Mucosa of stomach (tissue), 1 donor: ENCODE data around the gene STUM.

Experiments
- H3K27me3 ChIP-seq: one replicate; pipeline ENCODE4 v1.7.0; 2013; ENCODE audit warnings: mild to moderate bottlenecking, low read length; ENCODE audit not compliant: control insufficient read depth, insufficient read depth
- H3K36me3 ChIP-seq: one replicate; pipeline ENCODE4 v1.7.0; 2013; ENCODE audit warnings: low read length; ENCODE audit not compliant: control insufficient read depth, insufficient read depth
- H3K4me1 ChIP-seq: one replicate; pipeline ENCODE4 v1.7.0; 2013; ENCODE audit warnings: mild to moderate bottlenecking, low read length; ENCODE audit not compliant: control insufficient read depth, insufficient read depth
- H3K4me3 ChIP-seq: one replicate; pipeline ENCODE4 v1.7.0; 2013; ENCODE audit warnings: low read length
- H3K9ac ChIP-seq: one replicate; pipeline ENCODE4 v1.7.0; 2013; ENCODE audit warnings: mild to moderate bottlenecking, low read length, moderate library complexity
- H3K9me3 ChIP-seq: one replicate; pipeline ENCODE4 v1.7.0; 2013; ENCODE audit warnings: mild to moderate bottlenecking, low read length, moderate library complexity; ENCODE audit not compliant: control insufficient read depth
- donor health status: Pancreatic carcinoma.

Gene STUM

GRCh38 chr1:226523646-226524406, 24.7 kb upstream of the STUM start:
- H3K4me1 ChIP-seq = no peaks in the 10 kb centered on the region
- H3K9ac ChIP-seq = no peak overlapping the region
- H3K36me3 ChIP-seq = no peaks in the 10 kb centered on the region
- no peaks in the 10 kb centered on the region for H3K9me3 ChIP-seq
- peaks cover 8% of the 10 kb centered on the region for H3K27me3 ChIP-seq
- H3K4me3 ChIP-seq = no peak overlapping the region

GRCh38 chr1:226524547-226524946, 24.0 kb upstream of the STUM start:
- Histone ChIP-seq H3K9me3 (no peaks in the 10 kb centered on the region), H3K27me3 (peaks cover 1% of the 10 kb centered on the region), H3K36me3 (no peaks in the 10 kb centered on the region), H3K4me3 (no peak overlapping the region), H3K9ac (no peak overlapping the region), H3K4me1 (no peaks in the 10 kb centered on the region)

GRCh38 chr1:226525750-226526149, 22.8 kb upstream of the STUM start:
- Histone ChIP-seq H3K9ac (no peak overlapping the region), H3K36me3 (no peaks in the 10 kb centered on the region), H3K9me3 (no peaks in the 10 kb centered on the region), H3K4me1 (no peaks in the 10 kb centered on the region), H3K4me3 (no peak overlapping the region), H3K27me3 (no peaks in the 10 kb centered on the region)

- no peaks in the 10 kb centered on the region for H3K9me3 ChIP-seq
- no peaks in the 10 kb centered on the region for H3K27me3 ChIP-seq
- H3K36me3 ChIP-seq = no peaks in the 10 kb centered on the region
- H3K9ac ChIP-seq = no peak overlapping the region
- no peaks in the 10 kb centered on the region for H3K4me1 ChIP-seq
- no peak overlapping the region for H3K4me3 ChIP-seq
These were observed 21.6 kb upstream of the STUM start for GRCh38 chr1:226526801-226527595.

GRCh38 chr1:226529891-226530290, 18.7 kb upstream of the STUM start:
- Histone ChIP-seq H3K9me3 (no peaks in the 10 kb centered on the region), H3K36me3 (no peaks in the 10 kb centered on the region), H3K4me3 (no peak overlapping the region), H3K9ac (no peak overlapping the region), H3K27me3 (no peaks in the 10 kb centered on the region), H3K4me1 (no peaks in the 10 kb centered on the region)

GRCh38 chr1:226530591-226530990, 18.0 kb upstream of the STUM start:
- H3K9me3 ChIP-seq = no peaks in the 10 kb centered on the region
- no peak overlapping the region for H3K4me3 ChIP-seq
- H3K27me3 ChIP-seq = no peaks in the 10 kb centered on the region
- no peaks in the 10 kb centered on the region for H3K36me3 ChIP-seq
- H3K4me1 ChIP-seq = no peaks in the 10 kb centered on the region
- no peak overlapping the region for H3K9ac ChIP-seq

GRCh38 chr1:226531360-226532093, 17.0 kb upstream of the STUM start:
- Histone ChIP-seq H3K4me3 (no peak overlapping the region), H3K9me3 (no peaks in the 10 kb centered on the region), H3K27me3 (no peaks in the 10 kb centered on the region), H3K4me1 (no peaks in the 10 kb centered on the region), H3K9ac (no peak overlapping the region), H3K36me3 (no peaks in the 10 kb centered on the region)

- H3K4me3 ChIP-seq = no peak overlapping the region
- H3K36me3 ChIP-seq = no peaks in the 10 kb centered on the region
- H3K4me1 ChIP-seq = no peaks in the 10 kb centered on the region
- no peaks in the 10 kb centered on the region for H3K27me3 ChIP-seq
- H3K9me3 ChIP-seq = no peaks in the 10 kb centered on the region
- H3K9ac ChIP-seq = no peak overlapping the region
These were observed 16.0 kb upstream of the STUM start for GRCh38 chr1:226532553-226532952.

- Histone ChIP-seq H3K4me1 (no peaks in the 10 kb centered on the region), H3K27me3 (no peaks in the 10 kb centered on the region), H3K36me3 (no peaks in the 10 kb centered on the region), H3K9ac (no peak overlapping the region), H3K4me3 (no peak overlapping the region), H3K9me3 (no peaks in the 10 kb centered on the region)
These were observed 15.3 kb upstream of the STUM start for GRCh38 chr1:226533220-226533619.

- H3K4me3 ChIP-seq = no peak overlapping the region
- H3K9ac ChIP-seq = no peak overlapping the region
- no peaks in the 10 kb centered on the region for H3K4me1 ChIP-seq
- H3K9me3 ChIP-seq = no peaks in the 10 kb centered on the region
- H3K27me3 ChIP-seq = no peaks in the 10 kb centered on the region
- no peaks in the 10 kb centered on the region for H3K36me3 ChIP-seq
These were observed 14.5 kb upstream of the STUM start for GRCh38 chr1:226534098-226534497.

- H3K9me3 ChIP-seq = no peaks in the 10 kb centered on the region
- no peak overlapping the region for H3K4me3 ChIP-seq
- no peak overlapping the region for H3K9ac ChIP-seq
- no peaks in the 10 kb centered on the region for H3K36me3 ChIP-seq
- no peaks in the 10 kb centered on the region for H3K4me1 ChIP-seq
- no peaks in the 10 kb centered on the region for H3K27me3 ChIP-seq
These were observed 13.9 kb upstream of the STUM start for GRCh38 chr1:226534645-226535044.

- H3K36me3 ChIP-seq = no peaks in the 10 kb centered on the region
- H3K27me3 ChIP-seq = no peaks in the 10 kb centered on the region
- H3K4me1 ChIP-seq = no peaks in the 10 kb centered on the region
- no peak overlapping the region for H3K4me3 ChIP-seq
- no peaks in the 10 kb centered on the region for H3K9me3 ChIP-seq
- H3K9ac ChIP-seq = no peak overlapping the region
These were observed 12.9 kb upstream of the STUM start for GRCh38 chr1:226535666-226536065.
